Measurements from ENCODE around the gene PTPN13. TPM values are rescaled to one million over a fixed set of nuclear protein-coding genes. Genes with fewer than 3 reads are reported as not detected.
A peak's percentile ranks its signal among the peaks of the same experiment; 100 is the strongest.

Gene PTPN13
- total and polyA plus RNA-seq, 2 experiments from 2014 or later: 13.0 to 43.2 TPM

- Histone ChIP-seq H4K20me1 (ENCODE audit: insufficient read depth) (no peaks in the 10 kb centered on the region), H3K4me3 (no peak overlapping the region), H3K4me1 (ENCODE audit: insufficient read depth) (peaks cover 5% of the 10 kb centered on the region; the same call in 1 of the 2 replicates), H3K4me2 (ENCODE audit: unreplicated experiment) (no peak overlapping the region), H3K27me3 (replicated peaks; ENCODE audit: insufficient read depth) (no peaks in the 10 kb centered on the region), H3K36me3 (ENCODE audit: low read depth) (no peaks in the 10 kb centered on the region), H3K9me3 (ENCODE audit: low read depth) (no peaks in the 10 kb centered on the region), H2AFZ (peak overlapping the region; percentile 29; the same call in 1 of the 2 replicates), H3K79me2 (ENCODE audit: insufficient read depth) (no peaks in the 10 kb centered on the region), H3K27ac (no peak overlapping the region), H3F3A (ENCODE audit: insufficient read depth) (0 out of 2 replicates have a peak, but pooled peaks cover 8% of the 10 kb centered on the region), H3K9ac (no peak overlapping the region), H3K9me2 (ENCODE audit: insufficient read depth) (no peaks in the 10 kb centered on the region)
- in situ Hi-C loops (cut with MboI): no loop called here
- no peak for TF ChIP-seq EZH2phosphoT487 (IDR thresholded peaks at IDR 0.05; ENCODE audit: insufficient read depth, low read depth)
- no peak for DNase-seq
- WGBS, 2 experiments (ENCODE audit: low coverage in 1 of 2, low lambda C conversion rate in 2 of 2, missing lambda C conversion rate in 2 of 2): 46 to 48% methylated on average over 7 of the region's 7 CpGs
Observed at GRCh38 chr4:86586626-86587380, 7.3 kb upstream of the PTPN13 start.

- H3K79me2 ChIP-seq (ENCODE audit: insufficient read depth): no peaks in the 10 kb centered on the region
- in situ Hi-C loops (cut with MboI): no loop called here
Observed at GRCh38 chr4:86587381-86588140, 6.6 kb upstream of the PTPN13 start.

GRCh38 chr4:86592553-86593249, 1.4 kb upstream of the PTPN13 start:
- peak overlapping the region; percentile 98 for H3K4me3 ChIP-seq
- no peaks in the 10 kb centered on the region for H3K27me3 ChIP-seq (replicated peaks; ENCODE audit: insufficient read depth)
- in situ Hi-C loops (cut with MboI): no loop called here
- WGBS, 2 experiments (ENCODE audit: low coverage in 1 of 2, low lambda C conversion rate in 2 of 2, missing lambda C conversion rate in 2 of 2): 60 to 61% methylated on average over 3 of the region's 3 CpGs
- peak overlapping the region; percentile 96 for H3K9ac ChIP-seq
- H3K9me3 ChIP-seq (ENCODE audit: low read depth): no peaks in the 10 kb centered on the region
- H3K36me3 ChIP-seq (ENCODE audit: low read depth): no peaks in the 10 kb centered on the region
- peak overlapping the region; percentile 97 for H3K4me2 ChIP-seq (ENCODE audit: unreplicated experiment)
- peak overlapping the region; percentile 96 for H3K27ac ChIP-seq
- peaks cover 20% of the 10 kb centered on the region for H3K79me2 ChIP-seq (ENCODE audit: insufficient read depth)
- H3K4me1 ChIP-seq (ENCODE audit: insufficient read depth): peaks cover 32% of the 10 kb centered on the region
- TF ChIP-seq EZH2phosphoT487 (IDR thresholded peaks at IDR 0.05; ENCODE audit: insufficient read depth, low read depth) (no peak), EZH2 (IDR thresholded peaks at IDR 0.05; ENCODE audit: insufficient read depth, poor library complexity, severe bottlenecking) (no peak)
- H4K20me1 ChIP-seq (ENCODE audit: insufficient read depth): no peaks in the 10 kb centered on the region
- no peaks in the 10 kb centered on the region for H3K9me2 ChIP-seq (ENCODE audit: insufficient read depth)
- H2AFZ ChIP-seq: peak overlapping the region; percentile 96
- peak; percentile 44 for DNase-seq
- H3F3A ChIP-seq (ENCODE audit: insufficient read depth): peaks cover 30% of the 10 kb centered on the region

More at GRCh38 chr4:86587381-86588140, 6.6 kb upstream of the PTPN13 start:
- WGBS, 2 experiments (ENCODE audit: low coverage in 1 of 2, low lambda C conversion rate in 2 of 2, missing lambda C conversion rate in 2 of 2): 69 to 72% methylated on average over 3 of the region's 3 CpGs
- Histone ChIP-seq H3K4me2 (ENCODE audit: unreplicated experiment) (no peak overlapping the region), H2AFZ (peak overlapping the region; percentile 29; the same call in 1 of the 2 replicates), H4K20me1 (ENCODE audit: insufficient read depth) (no peaks in the 10 kb centered on the region), H3K9me3 (ENCODE audit: low read depth) (no peaks in the 10 kb centered on the region), H3K36me3 (ENCODE audit: low read depth) (no peaks in the 10 kb centered on the region), H3K27ac (no peak overlapping the region), H3K9ac (no peak overlapping the region), H3K4me3 (no peak overlapping the region), H3K9me2 (ENCODE audit: insufficient read depth) (no peaks in the 10 kb centered on the region), H3K4me1 (ENCODE audit: insufficient read depth) (peaks cover 2% of the 10 kb centered on the region), H3K27me3 (replicated peaks; ENCODE audit: insufficient read depth) (no peaks in the 10 kb centered on the region), H3F3A (ENCODE audit: insufficient read depth) (peaks cover 10% of the 10 kb centered on the region; the same call in 1 of the 2 replicates)
- DNase-seq: no peak
- no peak for TF ChIP-seq EZH2 (IDR thresholded peaks at IDR 0.05; ENCODE audit: insufficient read depth, poor library complexity, severe bottlenecking)
- TF ChIP-seq EZH2phosphoT487 (IDR thresholded peaks at IDR 0.05; ENCODE audit: insufficient read depth, low read depth): no peak

Measured in GM23248 (cell line).